Nephron (organoid): ENCODE results near the gene RGMB.
"Not testable (repeated sequence)": the region's sequence is repeated elsewhere in the genome, so short reads cannot be mapped to it uniquely, and the experiment has no call there.

Source experiments
- H3K27ac Mint-ChIP-seq, 3 experiments: 2 replicates each; pipeline ENCODE4 v1.8.0; 2020; ENCODE audit warnings: mixed read lengths in 3 of 3, mild to moderate bottlenecking in 2 of 3, moderate library complexity in 1 of 3
- H3K27me3 Mint-ChIP-seq: 2 replicates; pipeline ENCODE4 v1.8.0; 2021; ENCODE audit warnings: low read depth, mild to moderate bottlenecking, moderate library complexity, mixed read lengths
- H3K36me3 Mint-ChIP-seq: 2 replicates; pipeline ENCODE4 v1.8.0; 2020; ENCODE audit warnings: low read depth, mixed read lengths
- H3K4me1 Mint-ChIP-seq: 2 replicates; pipeline ENCODE4 v1.8.0; 2020; ENCODE audit warnings: mixed read lengths
- H3K4me3 Mint-ChIP-seq, 3 experiments: 2 replicates each; pipeline ENCODE4 v1.8.0; 2020; ENCODE audit warnings: mild to moderate bottlenecking in 3 of 3, mixed read lengths in 3 of 3, moderate library complexity in 2 of 3
- H3K9me3 Mint-ChIP-seq: 2 replicates; pipeline ENCODE4 v1.8.0; 2020; ENCODE audit warnings: mixed read lengths
- CTCF ChIP-seq, 3 experiments: fragments of 200-600 bp; sonication (generic); IDR thresholded peaks; one replicate each; pipeline ENCODE4 v1.5.0; 2021; ENCODE audit warnings: antibody characterized with exemption in 3 of 3; ENCODE audit not compliant: unreplicated experiment in 3 of 3

The RGMB gene

GRCh38 chr5:98750693-98751092, 22.8 kb upstream of the RGMB start:
- no peaks in the 10 kb centered on the region for H3K4me1 Mint-ChIP-seq
- no peak overlapping the region for H3K27ac Mint-ChIP-seq
- peaks cover 3% of the 10 kb centered on the region for H3K27me3 Mint-ChIP-seq
- peaks cover 7% of the 10 kb centered on the region for H3K9me3 Mint-ChIP-seq
- H3K36me3 Mint-ChIP-seq: no peaks in the 10 kb centered on the region
- H3K4me3 Mint-ChIP-seq: no peak overlapping the region
- TF ChIP-seq CTCF (IDR thresholded peaks at IDR 0.05; ENCODE audit: unreplicated experiment in 3 of 3): peak in 2 of 3 experiments; percentile 22 to 25

- H3K9me3 Mint-ChIP-seq, H3K4me3 Mint-ChIP-seq, H3K36me3 Mint-ChIP-seq: not testable (repeated sequence)
Measured at GRCh38 chr5:98752331-98752730, 21.1 kb upstream of the RGMB start.

GRCh38 chr5:98752801-98753200, 20.7 kb upstream of the RGMB start:
- H3K27ac Mint-ChIP-seq, H3K36me3 Mint-ChIP-seq, H3K27me3 Mint-ChIP-seq, H3K4me1 Mint-ChIP-seq, H3K4me3 Mint-ChIP-seq, H3K9me3 Mint-ChIP-seq: not testable (repeated sequence)

More at GRCh38 chr5:98752331-98752730, 21.1 kb upstream of the RGMB start:
- not testable (repeated sequence) for H3K4me1 Mint-ChIP-seq, H3K27ac Mint-ChIP-seq, H3K27me3 Mint-ChIP-seq

GRCh38 chr5:98753507-98753906, 20.0 kb upstream of the RGMB start:
- no peak for TF ChIP-seq CTCF (IDR thresholded peaks at IDR 0.05; ENCODE audit: unreplicated experiment in 3 of 3)
- Mint-ChIP-seq H3K27me3 (peaks cover 3% of the 10 kb centered on the region), H3K36me3 (no peaks in the 10 kb centered on the region), H3K9me3 (peaks cover 6% of the 10 kb centered on the region), H3K27ac (no peak overlapping the region), H3K4me1 (no peaks in the 10 kb centered on the region), H3K4me3 (no peak overlapping the region)

- no peak overlapping the region for H3K4me3 Mint-ChIP-seq
- H3K27ac Mint-ChIP-seq: no peak overlapping the region
- TF ChIP-seq CTCF (IDR thresholded peaks at IDR 0.05; ENCODE audit: unreplicated experiment in 3 of 3): no peak
- peaks cover 6% of the 10 kb centered on the region for H3K9me3 Mint-ChIP-seq
- H3K36me3 Mint-ChIP-seq: no peaks in the 10 kb centered on the region
- H3K4me1 Mint-ChIP-seq: no peaks in the 10 kb centered on the region
- peaks cover 3% of the 10 kb centered on the region for H3K27me3 Mint-ChIP-seq
Measured at GRCh38 chr5:98755406-98755805, 18.1 kb upstream of the RGMB start.

- Mint-ChIP-seq H3K27ac (no peak overlapping the region), H3K4me1 (no peaks in the 10 kb centered on the region), H3K36me3 (no peaks in the 10 kb centered on the region), H3K27me3 (no peaks in the 10 kb centered on the region), H3K9me3 (peaks cover 20% of the 10 kb centered on the region), H3K4me3 (no peak overlapping the region)
- no peak for TF ChIP-seq CTCF (IDR thresholded peaks at IDR 0.05; ENCODE audit: unreplicated experiment in 3 of 3)
Measured at GRCh38 chr5:98757978-98758377, 15.5 kb upstream of the RGMB start.

GRCh38 chr5:98763001-98763630, 10.3 kb upstream of the RGMB start:
- H3K4me3 Mint-ChIP-seq: peak overlapping the region in 1 of 3 experiments; percentile 2
- peaks cover 10% of the 10 kb centered on the region for H3K4me1 Mint-ChIP-seq
- H3K36me3 Mint-ChIP-seq: no peaks in the 10 kb centered on the region
- H3K9me3 Mint-ChIP-seq: peaks cover 20% of the 10 kb centered on the region
- H3K27ac Mint-ChIP-seq: peak overlapping the region in 2 of 3 experiments; percentile 17 to 68
- TF ChIP-seq CTCF (IDR thresholded peaks at IDR 0.05; ENCODE audit: unreplicated experiment in 3 of 3): no peak
- H3K27me3 Mint-ChIP-seq: peaks cover under 1% of the 10 kb centered on the region
